GM19372 (cell line): ENCODE data around the gene FGR.
"Not testable (repeated sequence)": the region's sequence is repeated elsewhere in the genome, so short reads cannot be mapped to it uniquely, and the experiment has no call there.

Source experiments
- ATAC-seq: cut with Tn5 transposase; IDR thresholded peaks from one replicate; pipeline ENCODE4 v1.9.1; 2021; ENCODE audit warnings: mild to moderate bottlenecking, low read depth, moderate library complexity; ENCODE audit not compliant: unreplicated experiment

FGR gene

GRCh38 chr1:27638805-27639204 lies 3.8 kb upstream of the FGR start:
- no peak for ATAC-seq

- no peak for ATAC-seq
Observed at GRCh38 chr1:27638047-27638734, 3.2 kb upstream of the FGR start.

GRCh38 chr1:27635396-27636142 lies 584 bp upstream of the FGR start:
- no peak for ATAC-seq

- no peak for ATAC-seq
Observed at GRCh38 chr1:27634177-27634984, 604 bp downstream of the FGR start.

GRCh38 chr1:27633640-27634176 lies 1.3 kb downstream of the FGR start:
- ATAC-seq: no peak

- ATAC-seq: no peak
Observed at GRCh38 chr1:27633298-27633610, 1.7 kb downstream of the FGR start.

- peak; percentile 36 for ATAC-seq
Observed at GRCh38 chr1:27632387-27633297, 2.3 kb downstream of the FGR start.

GRCh38 chr1:27630859-27631491 lies 4.0 kb downstream of the FGR start:
- ATAC-seq: no peak

- ATAC-seq: no peak
Observed at GRCh38 chr1:27628712-27629111, 6.3 kb downstream of the FGR start.

- not testable (repeated sequence) for ATAC-seq
Observed at GRCh38 chr1:27627733-27628132, 7.3 kb downstream of the FGR start.

GRCh38 chr1:27627061-27627460 lies 7.9 kb downstream of the FGR start:
- ATAC-seq: no peak

- no peak for ATAC-seq
Observed at GRCh38 chr1:27626031-27626935, 8.7 kb downstream of the FGR start.

GRCh38 chr1:27624467-27625178 lies 10.4 kb downstream of the FGR start:
- no peak for ATAC-seq

GRCh38 chr1:27623327-27624212 lies 11.4 kb downstream of the FGR start:
- no peak for ATAC-seq

GRCh38 chr1:27622828-27623227 lies 12.2 kb downstream of the FGR start:
- no peak for ATAC-seq

- ATAC-seq: no peak
Observed at GRCh38 chr1:27621051-27621920, 13.7 kb downstream of the FGR start.
